SU-DHL-6 (cell line): ENCODE results near the gene REXO2.

ENCODE experiments used
- CTCF ChIP-seq: fragments of 200-600 bp; sonication (generic); IDR thresholded peaks from one replicate; pipeline ENCODE4 v1.5.1; 2017; ENCODE audit warnings: antibody characterized with exemption, mild to moderate bottlenecking, low read length, moderate library complexity; ENCODE audit not compliant: insufficient read depth, poor library complexity, severe bottlenecking
- EZH2phosphoT487 ChIP-seq: fragments of 200-600 bp; sonication (generic), shearing (Covaris generic); conservative IDR thresholded peaks from 2 replicates; pipeline ENCODE4 v1.6.1; 2018; ENCODE audit warnings: mild to moderate bottlenecking, antibody characterized with exemption, low read length, moderate library complexity, mixed read lengths

- no peak for TF ChIP-seq CTCF
- TF ChIP-seq EZH2phosphoT487, result no peak
These were observed 6.4 kb upstream of the REXO2 start for GRCh38 chr11:114432893-114433292.
